ENCODE measurements around the gene PTPRG.

The PTPRG gene

DNA sequence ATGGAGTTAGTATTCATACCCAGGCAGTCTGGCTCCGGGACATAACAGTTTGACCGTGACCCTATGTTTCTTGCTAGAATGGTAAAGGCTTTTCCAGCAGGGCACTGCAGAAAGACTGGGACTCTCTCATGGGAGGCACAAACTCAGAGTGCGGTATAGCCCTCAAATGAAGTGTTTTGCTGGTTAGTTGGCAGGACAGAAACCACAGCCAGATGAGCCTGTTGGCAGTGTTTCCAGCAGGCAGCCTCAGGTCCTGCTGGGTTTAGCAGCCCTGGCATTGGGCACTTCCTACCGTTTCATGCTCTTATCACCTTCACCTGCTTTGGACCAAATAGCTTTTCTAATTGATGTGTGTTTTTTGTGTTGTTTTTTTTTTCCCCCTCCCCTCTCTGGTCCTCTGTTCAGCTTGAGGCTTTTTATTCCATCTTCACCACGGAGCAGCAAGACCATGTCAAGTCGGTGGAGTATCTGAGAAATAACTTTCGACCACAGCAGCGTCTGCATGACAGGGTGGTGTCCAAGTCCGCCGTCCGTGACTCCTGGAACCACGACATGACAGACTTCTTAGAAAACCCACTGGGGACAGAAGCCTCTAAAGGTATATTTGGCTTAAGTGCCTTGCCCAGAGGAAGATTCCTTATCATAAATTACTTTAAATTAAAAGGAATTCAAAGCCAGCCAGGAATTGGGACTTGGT, 606.3 kb downstream of the PTPRG start:
- Histone ChIP-seq H3K9me3 (ENCODE audit: control insufficient read depth, low read length) (no peaks in the 10 kb centered on the region), H3K4me1 (peaks cover 15% of the 10 kb centered on the region), H3K4me3 (ENCODE audit: low read depth, low read length) (no peak overlapping the region), H3K9ac (no peak overlapping the region), H3K27ac (no peak overlapping the region), H3K79me2 (peaks cover 3% of the 10 kb centered on the region), H2AFZ (no peak overlapping the region), H3K36me3 (ENCODE audit: control insufficient read depth, insufficient read depth, low read length) (no peaks in the 10 kb centered on the region), H3K27me3 (ENCODE audit: control insufficient read depth, insufficient read depth, low read length) (no peaks in the 10 kb centered on the region), H3K4me2 (ENCODE audit: low read length) (no peak overlapping the region)
- TF ChIP-seq, protein P1, sequence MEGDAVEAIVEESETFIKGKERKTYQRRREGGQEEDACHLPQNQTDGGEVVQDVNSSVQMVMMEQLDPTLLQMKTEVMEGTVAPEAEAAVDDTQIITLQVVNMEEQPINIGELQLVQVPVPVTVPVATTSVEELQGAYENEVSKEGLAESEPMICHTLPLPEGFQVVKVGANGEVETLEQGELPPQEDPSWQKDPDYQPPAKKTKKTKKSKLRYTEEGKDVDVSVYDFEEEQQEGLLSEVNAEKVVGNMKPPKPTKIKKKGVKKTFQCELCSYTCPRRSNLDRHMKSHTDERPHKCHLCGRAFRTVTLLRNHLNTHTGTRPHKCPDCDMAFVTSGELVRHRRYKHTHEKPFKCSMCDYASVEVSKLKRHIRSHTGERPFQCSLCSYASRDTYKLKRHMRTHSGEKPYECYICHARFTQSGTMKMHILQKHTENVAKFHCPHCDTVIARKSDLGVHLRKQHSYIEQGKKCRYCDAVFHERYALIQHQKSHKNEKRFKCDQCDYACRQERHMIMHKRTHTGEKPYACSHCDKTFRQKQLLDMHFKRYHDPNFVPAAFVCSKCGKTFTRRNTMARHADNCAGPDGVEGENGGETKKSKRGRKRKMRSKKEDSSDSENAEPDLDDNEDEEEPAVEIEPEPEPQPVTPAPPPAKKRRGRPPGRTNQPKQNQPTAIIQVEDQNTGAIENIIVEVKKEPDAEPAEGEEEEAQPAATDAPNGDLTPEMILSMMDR (IDR thresholded peaks at IDR 0.05) = no peak

GRCh38 chr3:62168356-62168755, 607.0 kb downstream of the PTPRG start:
- H3K36me3 ChIP-seq (ENCODE audit: control insufficient read depth, insufficient read depth, low read length) = no peaks in the 10 kb centered on the region
- H3K4me2 ChIP-seq (ENCODE audit: low read length) = no peak overlapping the region
- H3K27ac ChIP-seq = no peak overlapping the region
- no peak overlapping the region for H3K9ac ChIP-seq
- H2AFZ ChIP-seq = no peak overlapping the region
- no peaks in the 10 kb centered on the region for H3K9me3 ChIP-seq (ENCODE audit: control insufficient read depth, low read length)
- H3K27me3 ChIP-seq (ENCODE audit: control insufficient read depth, insufficient read depth, low read length) = no peaks in the 10 kb centered on the region
- peaks cover 4% of the 10 kb centered on the region for H3K79me2 ChIP-seq
- no peak overlapping the region for H3K4me3 ChIP-seq (ENCODE audit: low read depth, low read length)
- TF ChIP-seq, protein P1 (IDR thresholded peaks at IDR 0.05) = no peak
- peaks cover 15% of the 10 kb centered on the region for H3K4me1 ChIP-seq

GRCh38 chr3:62169906-62170660, 608.7 kb downstream of the PTPRG start:
- Histone ChIP-seq H3K79me2 (peaks cover 4% of the 10 kb centered on the region), H3K4me1 (peaks cover 15% of the 10 kb centered on the region), H3K27ac (no peak overlapping the region), H3K27me3 (ENCODE audit: control insufficient read depth, insufficient read depth, low read length) (no peaks in the 10 kb centered on the region), H2AFZ (no peak overlapping the region), H3K36me3 (ENCODE audit: control insufficient read depth, insufficient read depth, low read length) (no peaks in the 10 kb centered on the region), H3K4me3 (ENCODE audit: low read depth, low read length) (no peak overlapping the region), H3K9ac (no peak overlapping the region), H3K9me3 (ENCODE audit: control insufficient read depth, low read length) (no peaks in the 10 kb centered on the region), H3K4me2 (ENCODE audit: low read length) (no peak overlapping the region)
- TF ChIP-seq, protein P1 (IDR thresholded peaks at IDR 0.05) = no peak

DNA sequence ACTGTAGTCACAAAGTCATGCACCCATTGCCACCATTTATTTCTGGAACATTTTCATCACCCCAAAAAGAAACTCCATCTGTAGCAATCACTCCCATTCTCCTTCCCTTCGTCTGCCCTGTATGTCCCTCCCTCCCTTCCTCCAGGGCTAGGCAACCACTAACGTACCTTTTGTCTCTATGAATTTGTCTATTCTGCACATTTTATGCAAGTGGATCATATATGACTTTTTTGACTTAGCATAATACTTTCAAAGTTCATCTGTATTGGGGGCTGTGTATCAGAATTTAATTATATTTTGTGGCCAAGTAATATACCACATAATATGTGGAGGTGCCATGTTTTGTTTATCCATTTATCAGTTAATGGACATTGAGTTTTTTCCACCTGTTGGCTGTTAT, 610.4 kb downstream of the PTPRG start:
- H3K4me2 ChIP-seq (ENCODE audit: low read length) = no peak overlapping the region
- H3K36me3 ChIP-seq (ENCODE audit: control insufficient read depth, insufficient read depth, low read length) = no peaks in the 10 kb centered on the region
- no peak overlapping the region for H3K9ac ChIP-seq
- no peak overlapping the region for H3K27ac ChIP-seq
- peaks cover 15% of the 10 kb centered on the region for H3K4me1 ChIP-seq
- no peaks in the 10 kb centered on the region for H3K9me3 ChIP-seq (ENCODE audit: control insufficient read depth, low read length)
- TF ChIP-seq, protein P1 (IDR thresholded peaks at IDR 0.05) = no peak
- H2AFZ ChIP-seq = no peak overlapping the region
- H3K4me3 ChIP-seq (ENCODE audit: low read depth, low read length) = no peak overlapping the region
- H3K79me2 ChIP-seq = peaks cover 11% of the 10 kb centered on the region
- H3K27me3 ChIP-seq (ENCODE audit: control insufficient read depth, insufficient read depth, low read length) = no peaks in the 10 kb centered on the region

All from parathyroid adenoma (tissue), 2 donors.